Smooth muscle cell (in vitro differentiated cells): ENCODE data around the gene ABCG8. TPM values are rescaled to one million over a fixed set of nuclear protein-coding genes. Genes with fewer than 3 reads are reported as not detected.

Experiments
- DNase-seq: peaks from one replicate; lab custom pipeline; 2025; ENCODE audit not compliant: unreplicated experiment; lab: John Stamatoyannopoulos, UW
- H2AFZ ChIP-seq: fragments of 200-600 bp; sonication (generic); 2 replicates; pipeline ENCODE4 v1.6.0; 2016; ENCODE audit warnings: antibody characterized with exemption, low read depth, mild to moderate bottlenecking
- H3F3A ChIP-seq: fragments of 200-600 bp; sonication (generic); 2 replicates; pipeline ENCODE4 v1.6.0; 2017; ENCODE audit warnings: antibody characterized with exemption, low read depth
- H3K27ac ChIP-seq: fragments of 200-600 bp; sonication (generic); 2 replicates; pipeline ENCODE4 v1.5.1; 2016; ENCODE audit warnings: low read depth, mild to moderate bottlenecking
- H3K27me3 ChIP-seq: fragments of 200-600 bp; sonication (generic); 2 replicates; pipeline ENCODE4 v1.6.1; 2016; ENCODE audit warnings: low read depth, mild to moderate bottlenecking
- H3K36me3 ChIP-seq: fragments of 200-600 bp; sonication (generic); 2 replicates; pipeline ENCODE4 v1.5.1; 2016; ENCODE audit warnings: low read depth
- H3K4me1 ChIP-seq: fragments of 200-600 bp; sonication (generic); 2 replicates; pipeline ENCODE4 v1.5.1; 2016; ENCODE audit warnings: low read depth
- H3K4me2 ChIP-seq: fragments of 200-600 bp; sonication (generic); 2 replicates; pipeline ENCODE4 v1.6.0; 2016; ENCODE audit warnings: mild to moderate bottlenecking
- H3K4me3 ChIP-seq: fragments of 200-600 bp; sonication (generic); 2 replicates; pipeline ENCODE4 v1.5.1; 2016; ENCODE audit warnings: mild to moderate bottlenecking
- H3K79me2 ChIP-seq: fragments of 200-600 bp; sonication (generic); 2 replicates; pipeline ENCODE4 v1.6.0; 2016; ENCODE audit warnings: low read depth, mild to moderate bottlenecking
- H3K9ac ChIP-seq: fragments of 200-600 bp; sonication (generic); 2 replicates; pipeline ENCODE4 v1.6.0; 2016; ENCODE audit warnings: low read depth
- H3K9me3 ChIP-seq: fragments of 200-600 bp; sonication (generic); replicated peaks from 2 replicates; pipeline ENCODE4 v1.5.1; 2016; ENCODE audit warnings: low read depth
- H4K20me1 ChIP-seq: fragments of 200-600 bp; sonication (generic); 2 replicates; pipeline ENCODE4 v1.6.0; 2016; ENCODE audit warnings: low read depth
- whole genome bisulfite sequencing: methylation state at CpG from one replicate; pipeline ENCODE4 v1.1.7; 2016; ENCODE audit warnings: low lambda C conversion rate; 5-methylcytosine and 5-hydroxymethylcytosine counted together
- polyA plus RNA-seq: library from polyadenylated mRNA; unstranded; fragments of >200 nt; fragmentation: Nextera tagmentation; extraction: Ambion mirVana; gene quantifications from 2 replicates; pipeline ENCODE4 v1.2.1, GENCODE V29; 2016
- small RNA-seq: library from RNA; depleted of rRNA; stranded (forward); fragments of <200 nt; gene quantifications from one replicate; pipeline ENCODE3, GENCODE V24; 2014
- total RNA-seq: library from RNA; depleted of rRNA; stranded (reverse); fragments of >200 nt; gene quantifications from 2 replicates; pipeline ENCODE4 v1.2.3, GENCODE V29; 2014
- TF ChIP-seq, protein P1 (sequence below): fragments of 200-600 bp; sonication (generic); IDR thresholded peaks from 2 replicates; pipeline ENCODE4 v1.5.1; 2017; ENCODE audit warnings: borderline replicate concordance, mild to moderate bottlenecking, antibody characterized with exemption; ENCODE audit not compliant: insufficient read depth, poor library complexity, severe bottlenecking

The ABCG8 gene
- total and polyA plus RNA-seq, 2 experiments from 2014 or later, result not detected

DNA sequence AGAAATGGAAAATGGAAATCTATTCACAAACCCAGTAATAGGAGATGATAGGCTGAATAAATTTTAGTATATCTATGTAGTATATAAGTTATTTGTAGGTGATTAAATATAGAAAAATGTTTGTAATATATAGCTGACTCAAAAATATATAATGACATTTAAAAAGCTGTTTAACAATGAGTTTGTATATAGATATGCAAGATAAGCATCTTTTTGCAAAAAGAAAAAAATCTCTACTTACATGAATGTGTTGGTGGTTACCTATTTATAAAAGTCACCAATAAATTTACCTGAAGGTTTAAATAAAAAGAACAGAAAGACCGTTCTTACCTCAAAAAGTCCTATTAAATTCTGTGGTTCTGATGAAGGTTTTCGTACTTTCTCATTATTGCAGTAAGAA, 85.7 kb downstream of the ABCG8 start:
- H3K27me3 ChIP-seq, result no peaks in the 10 kb centered on the region
- WGBS, result 98% methylated on average over 2 of the region's 2 CpGs
- no peak overlapping the region for H3K4me3 ChIP-seq
- no peaks in the 10 kb centered on the region for H3K4me1 ChIP-seq
- no peaks in the 10 kb centered on the region for H4K20me1 ChIP-seq
- no peaks in the 10 kb centered on the region for H3K9me3 ChIP-seq
- no peak for DNase-seq
- no peak overlapping the region for H2AFZ ChIP-seq
- H3K36me3 ChIP-seq, result peaks cover 16% of the 10 kb centered on the region
- no peaks in the 10 kb centered on the region for H3K79me2 ChIP-seq
- H3K9ac ChIP-seq, result no peak overlapping the region
- no peak overlapping the region for H3K4me2 ChIP-seq
- no peaks in the 10 kb centered on the region for H3F3A ChIP-seq
- TF ChIP-seq, protein P1, sequence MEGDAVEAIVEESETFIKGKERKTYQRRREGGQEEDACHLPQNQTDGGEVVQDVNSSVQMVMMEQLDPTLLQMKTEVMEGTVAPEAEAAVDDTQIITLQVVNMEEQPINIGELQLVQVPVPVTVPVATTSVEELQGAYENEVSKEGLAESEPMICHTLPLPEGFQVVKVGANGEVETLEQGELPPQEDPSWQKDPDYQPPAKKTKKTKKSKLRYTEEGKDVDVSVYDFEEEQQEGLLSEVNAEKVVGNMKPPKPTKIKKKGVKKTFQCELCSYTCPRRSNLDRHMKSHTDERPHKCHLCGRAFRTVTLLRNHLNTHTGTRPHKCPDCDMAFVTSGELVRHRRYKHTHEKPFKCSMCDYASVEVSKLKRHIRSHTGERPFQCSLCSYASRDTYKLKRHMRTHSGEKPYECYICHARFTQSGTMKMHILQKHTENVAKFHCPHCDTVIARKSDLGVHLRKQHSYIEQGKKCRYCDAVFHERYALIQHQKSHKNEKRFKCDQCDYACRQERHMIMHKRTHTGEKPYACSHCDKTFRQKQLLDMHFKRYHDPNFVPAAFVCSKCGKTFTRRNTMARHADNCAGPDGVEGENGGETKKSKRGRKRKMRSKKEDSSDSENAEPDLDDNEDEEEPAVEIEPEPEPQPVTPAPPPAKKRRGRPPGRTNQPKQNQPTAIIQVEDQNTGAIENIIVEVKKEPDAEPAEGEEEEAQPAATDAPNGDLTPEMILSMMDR, result no peak
- H3K27ac ChIP-seq, result no peak overlapping the region

DNA sequence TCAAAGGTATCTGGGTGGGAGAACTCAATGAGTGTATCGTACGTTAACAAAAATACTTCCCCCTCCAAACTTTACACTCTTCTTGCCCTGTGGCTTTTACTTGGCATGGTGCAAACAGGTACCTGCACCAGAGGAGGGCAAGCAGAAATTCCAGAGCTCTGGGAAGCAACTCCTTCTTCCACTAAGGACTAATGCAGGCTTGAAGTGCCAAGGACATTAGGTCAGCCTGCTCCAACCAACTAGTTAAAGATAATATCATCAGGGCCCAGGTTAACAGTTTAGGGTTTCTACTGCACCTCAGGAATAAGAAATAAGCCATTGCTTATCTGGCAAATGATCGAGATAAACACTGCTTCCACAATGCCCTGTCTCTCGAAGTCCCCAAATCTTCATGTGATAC, 86.7 kb downstream of the ABCG8 start:
- Histone ChIP-seq H3F3A (no peaks in the 10 kb centered on the region), H3K4me1 (no peaks in the 10 kb centered on the region), H4K20me1 (no peaks in the 10 kb centered on the region), H2AFZ (no peak overlapping the region), H3K27ac (no peak overlapping the region), H3K9ac (no peak overlapping the region), H3K79me2 (no peaks in the 10 kb centered on the region), H3K36me3 (peaks cover 16% of the 10 kb centered on the region), H3K4me3 (no peak overlapping the region), H3K4me2 (no peak overlapping the region), H3K27me3 (no peaks in the 10 kb centered on the region), H3K9me3 (no peaks in the 10 kb centered on the region)
- DNase-seq, result no peak
- TF ChIP-seq, protein P1, result no peak
- whole genome bisulfite sequencing, result 94% methylated on average over 4 of the region's 4 CpGs

DNA sequence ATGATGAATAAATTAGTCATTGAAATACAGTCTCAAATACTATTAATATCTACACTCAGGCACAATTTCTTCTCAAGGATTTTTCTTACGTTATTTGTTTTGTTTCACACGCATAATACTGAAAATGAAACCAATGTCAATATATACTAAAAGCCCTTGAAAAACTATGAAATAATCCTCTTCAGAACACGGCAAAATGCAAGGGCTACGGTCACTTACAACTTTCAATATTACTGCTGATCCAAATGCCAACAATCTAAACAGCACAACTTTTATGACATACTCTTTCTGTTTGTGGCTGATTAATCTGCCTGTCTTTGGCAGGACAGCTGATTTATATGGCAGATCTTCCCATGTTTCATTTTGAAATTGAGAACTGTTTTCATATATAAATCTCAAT, 88.7 kb downstream of the ABCG8 start:
- no peaks in the 10 kb centered on the region for H3F3A ChIP-seq
- no peak overlapping the region for H3K4me3 ChIP-seq
- 96% methylated on average over 4 of the region's 4 CpGs for WGBS
- H3K36me3 ChIP-seq, result peaks cover 6% of the 10 kb centered on the region
- H3K4me1 ChIP-seq, result no peaks in the 10 kb centered on the region
- no peak overlapping the region for H3K27ac ChIP-seq
- no peak overlapping the region for H3K9ac ChIP-seq
- H2AFZ ChIP-seq, result no peak overlapping the region
- H3K79me2 ChIP-seq, result no peaks in the 10 kb centered on the region
- H3K27me3 ChIP-seq, result no peaks in the 10 kb centered on the region
- no peaks in the 10 kb centered on the region for H3K9me3 ChIP-seq
- H3K4me2 ChIP-seq, result no peak overlapping the region
- DNase-seq, result no peak
- no peaks in the 10 kb centered on the region for H4K20me1 ChIP-seq
- TF ChIP-seq, protein P1, result no peak

DNA sequence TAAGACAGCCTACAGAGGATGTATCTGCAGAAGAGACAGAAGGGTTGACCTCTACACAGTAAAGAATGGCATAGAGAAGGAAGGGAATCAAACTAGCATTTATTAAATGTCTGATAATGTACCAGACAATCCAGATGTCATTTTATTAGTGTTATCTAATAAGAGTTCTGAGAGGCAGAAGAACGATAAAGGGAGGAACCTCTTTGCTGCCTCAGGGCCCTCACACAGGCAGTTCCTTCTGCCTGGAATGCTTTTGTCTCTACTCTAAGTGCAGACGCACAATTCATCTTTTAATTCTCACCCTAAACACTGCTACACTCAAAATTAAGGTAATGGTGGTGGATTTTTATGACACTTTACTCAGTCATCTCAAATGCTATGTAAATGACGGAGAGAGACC, 92.5 kb downstream of the ABCG8 start:
- H3K27ac ChIP-seq, result no peak overlapping the region
- TF ChIP-seq, protein P1, result no peak
- no peak overlapping the region for H3K9ac ChIP-seq
- H3K4me2 ChIP-seq, result no peak overlapping the region
- no peaks in the 10 kb centered on the region for H3K27me3 ChIP-seq
- no peaks in the 10 kb centered on the region for H4K20me1 ChIP-seq
- H3F3A ChIP-seq, result no peaks in the 10 kb centered on the region
- H2AFZ ChIP-seq, result no peak overlapping the region
- no peak for DNase-seq
- H3K9me3 ChIP-seq, result no peaks in the 10 kb centered on the region
- H3K79me2 ChIP-seq, result no peaks in the 10 kb centered on the region
- no peak overlapping the region for H3K4me3 ChIP-seq
- 95% methylated on average over 3 of the region's 3 CpGs for WGBS
- peaks cover 11% of the 10 kb centered on the region for H3K36me3 ChIP-seq
- peaks cover 7% of the 10 kb centered on the region for H3K4me1 ChIP-seq

Small RNA genes lying within 50 kb of the gene (small RNA-seq; reads per million reads assigned to genes)
- gene RN7SL455P (not detected), gene RNU6-1048P (not detected)

Other genes starting within 250 kb of the ABCG8 start
- gene THADA, start 242.9 kb upstream of the ABCG8 start, total RNA-seq, result 20.9 and 21.2 TPM in 2 replicates
- 11.3 and 12.8 TPM in 2 replicates for gene THADA, start 242.9 kb upstream of the ABCG8 start, polyA plus RNA-seq
- 2.1 and 2.6 TPM in 2 replicates for gene PLEKHH2, start 201.7 kb upstream of the ABCG8 start, total RNA-seq
- gene PLEKHH2, start 201.7 kb upstream of the ABCG8 start, polyA plus RNA-seq, result 0.08 and 0.69 TPM in 2 replicates
- not detected in 2 replicates for gene C1GALT1C1L, start 162.5 kb upstream of the ABCG8 start, total RNA-seq
- 0.14 and 0.30 TPM in 2 replicates for gene C1GALT1C1L, start 162.5 kb upstream of the ABCG8 start, polyA plus RNA-seq
- gene DYNC2LI1, start 64.9 kb upstream of the ABCG8 start, total RNA-seq, result 35.9 and 46.7 TPM in 2 replicates
- gene DYNC2LI1, start 64.9 kb upstream of the ABCG8 start, polyA plus RNA-seq, result 17.8 and 22.0 TPM in 2 replicates
- not detected in 2 replicates for gene ABCG5, start 132 bp upstream of the ABCG8 start, total RNA-seq
- not detected in 2 replicates for gene ABCG5, start 132 bp upstream of the ABCG8 start, polyA plus RNA-seq
- 45.6 and 68.4 TPM in 2 replicates for gene LRPPRC, start 157.0 kb downstream of the ABCG8 start, total RNA-seq
- 19.9 and 22.4 TPM in 2 replicates for gene LRPPRC, start 157.0 kb downstream of the ABCG8 start, polyA plus RNA-seq